ENCODE data around the gene NAT9. TPM values are rescaled to one million over a fixed set of nuclear protein-coding genes. Genes with fewer than 3 reads are reported as not detected.

Gene NAT9
- polyA plus RNA-seq, 1 experiment = 33.6 TPM

DNA sequence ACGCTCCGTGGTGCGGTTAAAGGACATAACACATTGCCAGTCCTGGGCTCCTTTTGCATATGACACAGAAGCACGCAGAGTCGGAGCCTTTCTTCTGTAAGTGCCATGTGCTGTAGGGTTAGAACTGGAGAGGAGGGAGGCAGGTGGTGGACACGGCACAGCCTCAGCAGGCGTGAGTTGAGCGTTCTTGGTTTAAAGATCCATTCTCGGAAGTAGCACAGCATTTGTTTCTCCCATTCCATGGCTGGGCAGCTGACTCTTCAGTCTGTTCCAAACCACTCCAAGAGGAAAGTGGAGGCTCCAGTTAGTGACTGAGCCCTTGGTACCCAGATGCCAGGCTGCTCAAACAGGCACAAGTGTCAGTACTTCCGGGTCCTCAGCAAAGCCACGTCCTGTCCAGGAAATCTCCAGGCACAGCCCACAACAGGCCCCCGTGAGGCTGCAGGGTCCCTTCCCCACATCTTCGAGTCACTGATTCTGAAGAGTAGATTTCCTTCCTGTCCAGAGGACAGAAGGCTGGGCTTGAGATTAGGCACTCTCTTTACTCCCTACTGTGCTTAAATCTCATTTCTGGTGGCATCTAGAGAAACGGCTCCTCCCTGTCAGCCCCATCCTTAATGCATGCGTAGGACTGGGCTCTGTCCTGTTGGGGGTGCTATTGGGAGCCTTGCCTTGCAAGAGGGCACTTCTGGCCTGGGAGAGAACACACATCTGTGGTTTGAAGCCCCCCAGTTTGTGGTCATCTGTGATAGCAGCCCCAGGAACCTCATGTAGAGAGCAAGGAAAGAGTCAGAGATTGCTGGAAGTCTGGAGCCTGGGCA, 39.6 kb upstream of the NAT9 start:
- Histone ChIP-seq H3K9me3 (ENCODE audit: control insufficient read depth, insufficient read depth, low read length) (no peaks in the 10 kb centered on the region), H3K4me3 (ENCODE audit: low read depth, low read length) (no peak overlapping the region), H3K27me3 (ENCODE audit: control insufficient read depth, insufficient read depth, low read length) (no peaks in the 10 kb centered on the region), H3K27ac (ENCODE audit: low read depth, low read length) (no peak overlapping the region)
- POLR2A ChIA-PET = no interaction called here
- DNase-seq (ENCODE audit: low read depth, low spot score) = no peak
- TF ChIP-seq, protein P1, sequence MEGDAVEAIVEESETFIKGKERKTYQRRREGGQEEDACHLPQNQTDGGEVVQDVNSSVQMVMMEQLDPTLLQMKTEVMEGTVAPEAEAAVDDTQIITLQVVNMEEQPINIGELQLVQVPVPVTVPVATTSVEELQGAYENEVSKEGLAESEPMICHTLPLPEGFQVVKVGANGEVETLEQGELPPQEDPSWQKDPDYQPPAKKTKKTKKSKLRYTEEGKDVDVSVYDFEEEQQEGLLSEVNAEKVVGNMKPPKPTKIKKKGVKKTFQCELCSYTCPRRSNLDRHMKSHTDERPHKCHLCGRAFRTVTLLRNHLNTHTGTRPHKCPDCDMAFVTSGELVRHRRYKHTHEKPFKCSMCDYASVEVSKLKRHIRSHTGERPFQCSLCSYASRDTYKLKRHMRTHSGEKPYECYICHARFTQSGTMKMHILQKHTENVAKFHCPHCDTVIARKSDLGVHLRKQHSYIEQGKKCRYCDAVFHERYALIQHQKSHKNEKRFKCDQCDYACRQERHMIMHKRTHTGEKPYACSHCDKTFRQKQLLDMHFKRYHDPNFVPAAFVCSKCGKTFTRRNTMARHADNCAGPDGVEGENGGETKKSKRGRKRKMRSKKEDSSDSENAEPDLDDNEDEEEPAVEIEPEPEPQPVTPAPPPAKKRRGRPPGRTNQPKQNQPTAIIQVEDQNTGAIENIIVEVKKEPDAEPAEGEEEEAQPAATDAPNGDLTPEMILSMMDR (IDR thresholded peaks at IDR 0.05; ENCODE audit: low read depth, low read length) = no peak
- CTCF ChIA-PET = no interaction called here

DNA sequence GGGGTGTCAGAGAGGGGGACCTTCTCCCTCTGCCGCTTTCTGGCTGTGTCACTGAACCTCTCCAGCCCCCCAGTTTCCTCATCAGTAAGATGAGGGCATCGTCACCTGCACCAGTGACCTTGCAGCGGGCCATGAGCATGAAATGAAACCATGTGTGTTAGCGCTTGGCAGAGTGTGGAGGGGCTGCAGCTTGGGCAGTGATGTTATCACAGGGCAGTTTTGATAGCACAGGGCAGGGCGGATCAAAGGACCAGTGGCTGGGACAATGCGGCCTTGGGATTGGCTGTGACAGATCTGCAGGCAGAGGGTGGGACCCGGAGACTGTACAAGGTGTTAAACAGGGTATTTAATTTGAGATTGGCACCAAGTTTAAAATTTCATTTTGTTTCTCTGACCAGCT, 38.9 kb upstream of the NAT9 start:
- no peak overlapping the region for H3K27ac ChIP-seq (ENCODE audit: low read depth, low read length)
- H3K27me3 ChIP-seq (ENCODE audit: control insufficient read depth, insufficient read depth, low read length) = no peaks in the 10 kb centered on the region
- ChIA-PET POLR2A (no interaction called here), CTCF (no interaction called here)
- no peak for DNase-seq (ENCODE audit: low read depth, low spot score)
- TF ChIP-seq, protein P1 (IDR thresholded peaks at IDR 0.05; ENCODE audit: low read depth, low read length) = no peak
- H3K9me3 ChIP-seq (ENCODE audit: control insufficient read depth, insufficient read depth, low read length) = no peaks in the 10 kb centered on the region
- no peak overlapping the region for H3K4me3 ChIP-seq (ENCODE audit: low read depth, low read length)

DNA sequence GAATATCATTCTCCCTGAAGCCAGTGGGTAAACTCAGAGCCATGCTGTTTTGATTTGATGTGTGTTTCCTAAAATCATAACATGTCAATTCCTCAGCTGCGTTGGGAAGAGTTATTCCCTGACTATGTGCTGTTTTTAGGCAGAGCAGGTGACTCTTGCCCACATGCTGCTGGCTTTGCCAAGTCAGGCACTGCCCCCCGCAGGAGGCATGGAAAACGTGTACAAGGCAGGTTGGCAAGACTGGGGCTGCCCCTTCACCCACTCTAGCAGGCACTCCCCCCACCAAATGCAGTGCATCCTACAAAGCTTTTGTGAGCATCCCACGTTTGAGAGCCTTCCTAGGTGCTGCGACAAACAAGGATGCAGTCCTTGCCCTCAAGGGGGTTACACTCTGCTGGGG, 38.3 kb upstream of the NAT9 start:
- no peak for DNase-seq (ENCODE audit: low read depth, low spot score)
- Histone ChIP-seq H3K27me3 (ENCODE audit: control insufficient read depth, insufficient read depth, low read length) (no peaks in the 10 kb centered on the region), H3K4me3 (ENCODE audit: low read depth, low read length) (no peak overlapping the region), H3K9me3 (ENCODE audit: control insufficient read depth, insufficient read depth, low read length) (no peaks in the 10 kb centered on the region; the same call in 1 of the 2 replicates), H3K27ac (ENCODE audit: low read depth, low read length) (no peak overlapping the region)
- ChIA-PET CTCF (no interaction called here), POLR2A (no interaction called here)
- TF ChIP-seq, protein P1 (IDR thresholded peaks at IDR 0.05; ENCODE audit: low read depth, low read length) = no peak

DNA sequence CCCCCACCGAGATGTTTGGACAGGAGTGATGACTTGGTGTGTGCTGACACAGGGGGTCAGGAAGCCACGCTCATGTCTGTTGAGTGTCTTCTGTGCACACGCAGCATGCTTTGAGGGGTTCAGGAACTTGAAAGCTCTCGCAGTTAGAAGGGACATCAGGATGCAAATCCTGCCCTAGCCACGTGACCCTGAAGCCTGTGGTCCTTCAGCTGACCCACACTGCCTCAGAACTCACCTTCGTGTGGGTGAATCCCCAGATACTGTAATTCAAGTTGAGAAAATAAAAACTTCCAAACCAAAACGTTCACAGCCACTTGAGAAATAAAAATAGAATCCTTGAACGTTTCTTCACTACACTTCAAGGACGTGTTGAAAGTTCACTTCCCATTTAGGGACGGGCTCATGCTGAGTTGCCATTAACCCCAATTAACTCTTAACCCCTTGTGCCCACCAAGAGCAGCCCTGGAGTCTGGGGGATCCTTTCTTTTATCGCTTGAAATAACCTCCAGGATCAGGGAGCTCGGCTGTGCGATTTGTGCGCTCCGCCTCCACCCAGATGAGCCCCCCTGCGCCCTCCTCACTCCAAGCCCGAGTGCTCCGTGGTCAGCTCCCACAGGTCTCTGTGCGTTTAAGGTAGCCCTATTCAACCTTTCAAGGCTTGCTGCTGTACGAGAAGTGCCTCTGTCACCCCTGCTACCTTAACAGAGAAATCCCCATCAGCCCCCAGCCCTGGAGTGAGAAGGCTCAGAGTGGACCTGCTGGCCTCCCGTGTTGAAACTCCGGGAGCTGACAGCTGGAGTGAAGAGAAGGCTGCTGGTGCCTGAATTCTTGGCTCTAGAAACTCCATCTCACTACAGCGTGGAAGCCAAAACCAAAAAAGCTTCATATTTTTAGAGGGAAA, 36.2 kb upstream of the NAT9 start:
- Histone ChIP-seq H3K9me3 (ENCODE audit: control insufficient read depth, insufficient read depth, low read length) (no peaks in the 10 kb centered on the region; the same call in 1 of the 2 replicates), H3K27me3 (ENCODE audit: control insufficient read depth, insufficient read depth, low read length) (no peaks in the 10 kb centered on the region), H3K4me3 (ENCODE audit: low read depth, low read length) (no peak overlapping the region), H3K27ac (ENCODE audit: low read depth, low read length) (no peak overlapping the region)
- POLR2A ChIA-PET = no interaction called here
- TF ChIP-seq, protein P1 (IDR thresholded peaks at IDR 0.05; ENCODE audit: low read depth, low read length) = no peak
- CTCF ChIA-PET = interaction anchor here (1.2 to 1.7 kb wide), 2 partner anchors 21 to 22 kb away, joined by 4 to 7 read pairs; no protein-coding TSS in a partner anchor
- DNase-seq (ENCODE audit: low read depth, low spot score) = no peak
